ENCODE results near the gene PHYHD1. TPM values are rescaled to one million over a fixed set of nuclear protein-coding genes. Genes with fewer than 3 reads are reported as not detected.

Gene PHYHD1
- total RNA-seq, 1 experiment from 2014 or later, result not detected

DNA sequence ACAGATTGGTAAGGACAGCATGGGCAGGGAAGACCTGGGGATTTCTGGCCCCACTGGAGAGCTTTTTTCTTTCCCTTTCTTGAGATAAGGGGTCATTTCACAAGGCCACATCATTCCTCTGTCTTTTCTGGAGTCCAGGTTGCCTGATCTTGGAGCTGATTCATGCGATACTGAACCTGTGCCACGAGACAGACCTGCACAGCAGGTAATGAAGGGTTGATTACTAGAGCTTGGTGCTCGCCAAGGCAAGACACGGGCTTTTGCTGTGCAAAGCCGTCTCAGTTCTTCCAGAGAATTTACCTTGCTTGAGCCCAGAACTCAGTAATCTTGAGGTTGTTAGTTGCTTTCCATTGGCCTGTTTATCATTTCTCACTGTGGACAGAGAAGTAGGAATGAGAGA, 65.9 kb downstream of the PHYHD1 start:
- ATAC-seq, result no peak
- no TSS peak for BruUV-seq (replicated peaks)
- H3K36me3 ChIP-seq (ENCODE audit: control insufficient read depth, insufficient read depth, low read length), result peaks cover 16% of the 10 kb centered on the region

DNA sequence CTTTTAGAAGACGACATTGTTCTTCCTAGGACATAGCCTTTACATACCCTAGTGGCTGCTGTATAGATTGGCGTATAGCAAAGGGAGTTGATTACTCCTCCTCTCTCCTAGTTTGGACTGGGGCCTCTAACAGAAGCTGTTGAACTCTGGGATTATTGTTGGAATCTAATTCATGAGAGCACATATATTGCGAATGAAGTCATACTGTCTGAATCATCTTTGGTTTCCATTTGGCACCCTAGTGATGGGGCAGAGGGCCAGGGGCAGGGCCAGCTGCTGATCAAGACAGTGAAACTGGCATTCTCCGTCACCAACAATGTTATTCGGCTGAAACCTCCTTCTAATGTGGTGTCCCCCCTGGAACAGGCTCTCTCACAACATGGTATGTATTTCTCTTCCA, 67.0 kb downstream of the PHYHD1 start:
- H3K27ac ChIP-seq (ENCODE audit: low read length), result no peak overlapping the region
- BruUV-seq (replicated peaks), result no TSS peak
- no peaks in the 10 kb centered on the region for H3K9me3 ChIP-seq (ENCODE audit: control insufficient read depth, insufficient read depth, low read depth, low read length)
- CTCF ChIA-PET, result no interaction called here
- no peak overlapping the region for H3K4me3 ChIP-seq (ENCODE audit: low read depth in 2 of 2, low read length in 2 of 2)
- TF ChIP-seq TCF7L2 (IDR thresholded peaks at IDR 0.05; ENCODE audit: low read depth, low read length) (no peak), SIN3A (IDR thresholded peaks at IDR 0.05; ENCODE audit: borderline replicate concordance, insufficient read depth, low read depth, low read length) (no peak), REST (IDR thresholded peaks at IDR 0.05; ENCODE audit: insufficient read depth in 1 of 2, low read depth in 2 of 2, low read length in 1 of 2) (no peak), POLR2AphosphoS5 (IDR thresholded peaks at IDR 0.05; ENCODE audit: low read depth, low read length) (no peak)
- TF ChIP-seq, protein P1, sequence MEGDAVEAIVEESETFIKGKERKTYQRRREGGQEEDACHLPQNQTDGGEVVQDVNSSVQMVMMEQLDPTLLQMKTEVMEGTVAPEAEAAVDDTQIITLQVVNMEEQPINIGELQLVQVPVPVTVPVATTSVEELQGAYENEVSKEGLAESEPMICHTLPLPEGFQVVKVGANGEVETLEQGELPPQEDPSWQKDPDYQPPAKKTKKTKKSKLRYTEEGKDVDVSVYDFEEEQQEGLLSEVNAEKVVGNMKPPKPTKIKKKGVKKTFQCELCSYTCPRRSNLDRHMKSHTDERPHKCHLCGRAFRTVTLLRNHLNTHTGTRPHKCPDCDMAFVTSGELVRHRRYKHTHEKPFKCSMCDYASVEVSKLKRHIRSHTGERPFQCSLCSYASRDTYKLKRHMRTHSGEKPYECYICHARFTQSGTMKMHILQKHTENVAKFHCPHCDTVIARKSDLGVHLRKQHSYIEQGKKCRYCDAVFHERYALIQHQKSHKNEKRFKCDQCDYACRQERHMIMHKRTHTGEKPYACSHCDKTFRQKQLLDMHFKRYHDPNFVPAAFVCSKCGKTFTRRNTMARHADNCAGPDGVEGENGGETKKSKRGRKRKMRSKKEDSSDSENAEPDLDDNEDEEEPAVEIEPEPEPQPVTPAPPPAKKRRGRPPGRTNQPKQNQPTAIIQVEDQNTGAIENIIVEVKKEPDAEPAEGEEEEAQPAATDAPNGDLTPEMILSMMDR (IDR thresholded peaks at IDR 0.05), result no peak
- ATAC-seq (no peak), DNase-seq (ENCODE audit: low read depth, low spot score) (no peak)
- no peaks in the 10 kb centered on the region for H3K4me1 ChIP-seq (ENCODE audit: control insufficient read depth, insufficient read depth, low read length)
- in situ Hi-C loops (cut with HindIII; ENCODE audit: low pct_unique_long_range_greater_than_20kb, low sequenced_read_pairs), result no loop called here
- H3K36me3 ChIP-seq (ENCODE audit: control insufficient read depth, insufficient read depth, low read length), result peaks cover 21% of the 10 kb centered on the region
- no peaks in the 10 kb centered on the region for H3K27me3 ChIP-seq (ENCODE audit: control insufficient read depth, insufficient read depth, low read length)
- POLR2A ChIA-PET, result no interaction called here
- intact Hi-C loops (cut with micrococcal nuclease; ENCODE audit: unreplicated experiment), result no loop called here

More for the DNA sequence above, 65.9 kb downstream of the PHYHD1 start:
- no peaks in the 10 kb centered on the region for H3K9me3 ChIP-seq (ENCODE audit: control insufficient read depth, insufficient read depth, low read depth, low read length)
- H3K27ac ChIP-seq (ENCODE audit: low read length), result no peak overlapping the region
- intact Hi-C loops (cut with micrococcal nuclease; ENCODE audit: unreplicated experiment), result no loop called here
- H3K4me3 ChIP-seq (ENCODE audit: low read depth in 2 of 2, low read length in 2 of 2), result no peak overlapping the region
- TF ChIP-seq, protein P1 (IDR thresholded peaks at IDR 0.05), result no peak
- TF ChIP-seq SIN3A (IDR thresholded peaks at IDR 0.05; ENCODE audit: borderline replicate concordance, insufficient read depth, low read depth, low read length) (no peak), POLR2AphosphoS5 (IDR thresholded peaks at IDR 0.05; ENCODE audit: low read depth, low read length) (no peak), TCF7L2 (IDR thresholded peaks at IDR 0.05; ENCODE audit: low read depth, low read length) (no peak), REST (IDR thresholded peaks at IDR 0.05; ENCODE audit: insufficient read depth in 1 of 2, low read depth in 2 of 2, low read length in 1 of 2) (no peak)
- no peaks in the 10 kb centered on the region for H3K4me1 ChIP-seq (ENCODE audit: control insufficient read depth, insufficient read depth, low read length)
- in situ Hi-C loops (cut with HindIII; ENCODE audit: low pct_unique_long_range_greater_than_20kb, low sequenced_read_pairs), result no loop called here
- ChIA-PET CTCF (no interaction called here), POLR2A (no interaction called here)
- DNase-seq (ENCODE audit: low read depth, low spot score), result no peak
- no peaks in the 10 kb centered on the region for H3K27me3 ChIP-seq (ENCODE audit: control insufficient read depth, insufficient read depth, low read length)

Other genes with a start within 250 kb of the PHYHD1 start
- gene SET, start 231.8 kb upstream of the PHYHD1 start, total RNA-seq (2021; ENCODE audit: unreplicated experiment), result 422 TPM
- 19.9 TPM for gene PKN3, start 218.5 kb upstream of the PHYHD1 start, total RNA-seq (2021; ENCODE audit: unreplicated experiment)
- 39.3 TPM for gene ZDHHC12, start 196.9 kb upstream of the PHYHD1 start, total RNA-seq (2021; ENCODE audit: unreplicated experiment)
- 16.2 TPM for gene ZER1, start 149.1 kb upstream of the PHYHD1 start, total RNA-seq (2021; ENCODE audit: unreplicated experiment)
- 21.3 TPM for gene TBC1D13, start 133.7 kb upstream of the PHYHD1 start, total RNA-seq (2021; ENCODE audit: unreplicated experiment)
- 39.9 TPM for gene ENDOG, start 102.5 kb upstream of the PHYHD1 start, total RNA-seq (2021; ENCODE audit: unreplicated experiment)
- gene SPOUT1, start 91.2 kb upstream of the PHYHD1 start, total RNA-seq (2021; ENCODE audit: unreplicated experiment), result 38.4 TPM
- 6.1 TPM for gene KYAT1, start 39.0 kb upstream of the PHYHD1 start, total RNA-seq (2021; ENCODE audit: unreplicated experiment)
- gene LRRC8A, start 38.8 kb upstream of the PHYHD1 start, total RNA-seq (2021; ENCODE audit: unreplicated experiment), result 16.4 TPM
- gene DOLK, start 26.6 kb downstream of the PHYHD1 start, total RNA-seq (2021; ENCODE audit: unreplicated experiment), result 20.0 TPM
- 69.9 TPM for gene NUP188, start 26.7 kb downstream of the PHYHD1 start, total RNA-seq (2021; ENCODE audit: unreplicated experiment)
- 68.3 TPM for gene SH3GLB2, start 107.3 kb downstream of the PHYHD1 start, total RNA-seq (2021; ENCODE audit: unreplicated experiment)
- gene MIGA2, start 115.6 kb downstream of the PHYHD1 start, total RNA-seq (2021; ENCODE audit: unreplicated experiment), result 23.0 TPM
- 13.7 TPM for gene DOLPP1, start 160.1 kb downstream of the PHYHD1 start, total RNA-seq (2021; ENCODE audit: unreplicated experiment)
- 38.8 TPM for gene CRAT, start 189.8 kb downstream of the PHYHD1 start, total RNA-seq (2021; ENCODE audit: unreplicated experiment)
- gene PTPA, start 190.4 kb downstream of the PHYHD1 start, total RNA-seq (2021; ENCODE audit: unreplicated experiment), result 114 TPM